Lung (tissue), 12 donors: ENCODE data around the gene FAM234B. TPM values are rescaled to one million over a fixed set of nuclear protein-coding genes. Genes with fewer than 3 reads are reported as not detected.

Source experiments
- ATAC-seq: fragments of 200-7000 bp; cut with Tn5 transposase; one replicate; pipeline ENCODE4 v1.9.1; 2020; ENCODE audit warnings: moderate number of reproducible peaks; ENCODE audit not compliant: insufficient read depth, low FRiP score
- DNase-seq, 3 donors: peaks; one replicate each; pipeline ENCODE4 v3.0.0-alpha.2; 2013 to 2017
- H3K27ac ChIP-seq, 2 donors: one replicate each; pipeline ENCODE4 v1.5.1; 2013; ENCODE audit warnings: mild to moderate bottlenecking in 2 of 2, moderate library complexity in 2 of 2, control low read depth in 1 of 2, inconsistent platforms in 1 of 2, low read depth in 1 of 2, low read length in 1 of 2
- H3K27me3 ChIP-seq, 3 donors: one replicate each; pipeline ENCODE4 v1.5.1; 2013; ENCODE audit warnings: low read length in 2 of 3; ENCODE audit not compliant: control insufficient read depth in 3 of 3, insufficient read depth in 3 of 3
- H3K36me3 ChIP-seq, 4 donors: one replicate each; pipeline ENCODE4 v1.5.1; 2013; ENCODE audit warnings: low read length in 4 of 4, mild to moderate bottlenecking in 1 of 4, moderate library complexity in 1 of 4; ENCODE audit not compliant: control insufficient read depth in 4 of 4, insufficient read depth in 4 of 4
- H3K4me1 ChIP-seq, 5 donors: one replicate each; pipeline ENCODE4 v1.5.1; 2013; ENCODE audit warnings: low read length in 5 of 5, mild to moderate bottlenecking in 2 of 5, moderate library complexity in 1 of 5; ENCODE audit not compliant: control insufficient read depth in 5 of 5, insufficient read depth in 5 of 5
- H3K4me3 ChIP-seq: one replicate; pipeline ENCODE4 v1.5.1; 2013; ENCODE audit warnings: mild to moderate bottlenecking, control low read depth, moderate library complexity
- H3K9ac ChIP-seq, 2 donors: one replicate each; pipeline ENCODE4 v1.5.1; 2013; ENCODE audit warnings: low read length in 2 of 2, control low read depth in 1 of 2; ENCODE audit not compliant: insufficient read depth in 1 of 2
- H3K9me3 ChIP-seq, 4 donors: one replicate each; pipeline ENCODE4 v1.5.1; 2013; ENCODE audit warnings: low read length in 3 of 4, mild to moderate bottlenecking in 1 of 4, moderate library complexity in 1 of 4; ENCODE audit not compliant: control insufficient read depth in 4 of 4, insufficient read depth in 3 of 4
- CTCF ChIP-seq: IDR thresholded peaks from 2 replicates; pipeline ENCODE4 v1.5.1; 2012; ENCODE audit warnings: mild to moderate bottlenecking; ENCODE audit errors: control extremely low read depth, extremely low read depth
- WGBS, 2 donors: extraction: QIAGEN DNeasy Blood & Tissue Kit; methylation state at CpG; one replicate each; pipeline ENCODE4 v1.1.7; 2013; 5-methylcytosine and 5-hydroxymethylcytosine counted together
- polyA plus RNA-seq, 2 donors: library from polyadenylated mRNA; stranded (reverse); fragments of 200-250 nt; gene quantifications; one replicate each; pipeline ENCODE4 v1.2.1, GENCODE V29; 2013
- total RNA-seq, 2 donors: library from RNA; depleted of rRNA in 1 of 2; stranded (reverse); fragments of >200 nt in 1 of 2; gene quantifications; one replicate each; pipeline ENCODE4 v1.2.1, GENCODE V29; 2014 to 2021
- donor health status: control.
- donor health status: control.
- donor health status: Bipolar disorder and iron deficiency.
- donor health status: healthy.
- donor health status: DM: yes; HTN: yes; CAD: no.

Gene FAM234B
- total and polyA plus RNA-seq, 4 donors: 1.4 to 10.4 (median 6.3) TPM

DNA sequence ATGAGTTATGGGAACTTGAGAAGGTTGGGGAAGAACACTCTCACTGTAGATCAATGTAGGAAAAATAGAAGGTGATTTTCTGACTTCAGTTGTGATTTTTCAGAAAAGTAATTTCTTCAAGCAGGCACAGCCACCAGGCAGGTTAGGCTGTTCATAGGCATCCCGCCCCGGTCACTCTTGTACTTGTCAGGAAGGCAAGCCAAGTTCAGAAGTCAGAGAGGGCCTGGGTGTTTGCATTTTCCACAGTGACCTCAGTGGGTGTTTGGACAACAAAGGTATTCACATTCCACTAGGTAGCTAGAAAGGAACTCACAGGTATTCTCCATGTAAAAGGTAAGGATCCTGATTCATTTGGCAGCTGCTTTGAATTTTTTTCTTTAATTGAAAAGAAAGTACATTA, 3.0 kb upstream of the FAM234B start:
- Histone ChIP-seq H3K9me3 (no peaks in the 10 kb centered on the region), H3K9ac (no peak overlapping the region), H3K36me3 (no peaks in the 10 kb centered on the region), H3K27me3 (peaks cover 0 to 3% (median 0%) of the 10 kb centered on the region in 3 donors), H3K27ac (no peak overlapping the region), H3K4me1 (peaks cover 0 to 9% (median 3%) of the 10 kb centered on the region in 5 donors), H3K4me3 (no peak overlapping the region)
- no peak for TF ChIP-seq CTCF
- DNase-seq: no peak
- 70 to 92% methylated on average over 2 of the region's 2 CpGs for WGBS, 2 donors
- no peak for ATAC-seq

GRCh38 chr12:13042666-13043230, 1.4 kb upstream of the FAM234B start:
- ATAC-seq: no peak

GRCh38 chr12:13044906-13045299, 722 bp downstream of the FAM234B start:
- no peak overlapping the region for H3K27ac ChIP-seq
- no peak for ATAC-seq
- H3K4me3 ChIP-seq: peak overlapping the region; percentile 94
- H3K4me1 ChIP-seq: peaks cover 0 to 9% (median 2%) of the 10 kb centered on the region in 5 donors
- no peak for TF ChIP-seq CTCF
- DNase-seq: peak in 1 of 3 donors; percentile 22
- no peaks in the 10 kb centered on the region for H3K36me3 ChIP-seq
- H3K27me3 ChIP-seq: peaks cover 0 to 3% (median 0%) of the 10 kb centered on the region in 3 donors
- H3K9me3 ChIP-seq: no peaks in the 10 kb centered on the region
- 11 to 17% methylated on average over 5 of the region's 5 CpGs for WGBS, 2 donors
- H3K9ac ChIP-seq: peak overlapping the region in 1 of 2 donors; percentile 34

More at GRCh38 chr12:13042666-13043230, 1.4 kb upstream of the FAM234B start:
- H3K27me3 ChIP-seq: peaks cover 0 to 3% (median 0%) of the 10 kb centered on the region in 3 donors
- H3K4me1 ChIP-seq: peaks cover 0 to 9% (median 3%) of the 10 kb centered on the region in 5 donors
- no peaks in the 10 kb centered on the region for H3K9me3 ChIP-seq
- no peak overlapping the region for H3K27ac ChIP-seq
- no peak overlapping the region for H3K9ac ChIP-seq
- no peaks in the 10 kb centered on the region for H3K36me3 ChIP-seq
- H3K4me3 ChIP-seq: no peak overlapping the region
- WGBS, 2 donors: 88 to 95% methylated on average over 4 of the region's 4 CpGs
- TF ChIP-seq CTCF: no peak
- DNase-seq: no peak

DNA sequence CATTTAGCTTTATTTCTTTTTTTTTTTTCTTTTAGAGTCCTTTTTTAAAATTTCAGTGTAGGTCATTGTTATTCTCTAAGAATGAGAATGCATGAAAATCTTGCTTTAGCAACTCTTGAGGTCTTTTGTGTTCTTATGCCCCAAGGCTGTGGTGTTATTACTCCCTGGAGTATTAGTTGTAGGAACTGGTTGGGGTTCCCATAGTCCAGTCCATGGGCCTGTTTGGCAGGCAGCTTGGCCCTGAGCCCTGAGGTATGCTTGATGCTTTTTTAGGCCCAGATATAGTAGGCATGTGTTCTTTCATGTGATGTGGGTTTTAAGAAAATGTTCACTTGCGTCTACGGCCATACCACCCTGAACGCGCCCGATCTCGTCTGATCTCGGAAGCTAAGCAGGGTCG, 1.6 kb downstream of the FAM234B start:
- 90 to 97% methylated on average over 8 of the region's 8 CpGs for WGBS, 2 donors
- DNase-seq (no peak), ATAC-seq (no peak)
- peaks cover 0 to 9% (median 4%) of the 10 kb centered on the region in 5 donors for H3K4me1 ChIP-seq
- no peaks in the 10 kb centered on the region for H3K9me3 ChIP-seq
- H3K27ac ChIP-seq: no peak overlapping the region
- no peaks in the 10 kb centered on the region for H3K36me3 ChIP-seq
- H3K27me3 ChIP-seq: peaks cover 0 to 3% (median 0%) of the 10 kb centered on the region in 3 donors
- no peak overlapping the region for H3K4me3 ChIP-seq
- no peak for TF ChIP-seq CTCF
- no peak overlapping the region for H3K9ac ChIP-seq
